HCT116 (cell line): ENCODE measurements around the gene ADAD2.

ENCODE experiments used
- EZH2phosphoT487 ChIP-seq: fragments of 200-600 bp; IDR thresholded peaks from 2 replicates; pipeline ENCODE4 v1.6.1; 2018; ENCODE audit warnings: antibody characterized with exemption, borderline replicate concordance
- POLR2A ChIP-seq: IDR thresholded peaks from 2 replicates; pipeline ENCODE4 v1.7.0; 2011; ENCODE audit warnings: borderline replicate concordance; ENCODE audit not compliant: insufficient read depth, insufficient read length; ENCODE audit errors: extremely low read depth
- TF ChIP-seq, protein P1 (sequence below), 3 experiments: fragments of 200-600 bp in 1 of 3; sonication (generic) in 1 of 3; IDR thresholded peaks in 2 of 3; conservative IDR thresholded peaks in 1 of 3; 2 replicates each; pipeline ENCODE4 v1.5.1; 2012 to 2017; ENCODE audit warnings: low read depth in 2 of 3, low read length in 2 of 3, antibody characterized with exemption in 1 of 3, borderline replicate concordance in 1 of 3, control low read depth in 1 of 3, mild to moderate bottlenecking in 1 of 3, mixed read lengths in 1 of 3, mixed run types in 1 of 3, moderate library complexity in 1 of 3; ENCODE audit not compliant: insufficient read depth in 1 of 3

DNA sequence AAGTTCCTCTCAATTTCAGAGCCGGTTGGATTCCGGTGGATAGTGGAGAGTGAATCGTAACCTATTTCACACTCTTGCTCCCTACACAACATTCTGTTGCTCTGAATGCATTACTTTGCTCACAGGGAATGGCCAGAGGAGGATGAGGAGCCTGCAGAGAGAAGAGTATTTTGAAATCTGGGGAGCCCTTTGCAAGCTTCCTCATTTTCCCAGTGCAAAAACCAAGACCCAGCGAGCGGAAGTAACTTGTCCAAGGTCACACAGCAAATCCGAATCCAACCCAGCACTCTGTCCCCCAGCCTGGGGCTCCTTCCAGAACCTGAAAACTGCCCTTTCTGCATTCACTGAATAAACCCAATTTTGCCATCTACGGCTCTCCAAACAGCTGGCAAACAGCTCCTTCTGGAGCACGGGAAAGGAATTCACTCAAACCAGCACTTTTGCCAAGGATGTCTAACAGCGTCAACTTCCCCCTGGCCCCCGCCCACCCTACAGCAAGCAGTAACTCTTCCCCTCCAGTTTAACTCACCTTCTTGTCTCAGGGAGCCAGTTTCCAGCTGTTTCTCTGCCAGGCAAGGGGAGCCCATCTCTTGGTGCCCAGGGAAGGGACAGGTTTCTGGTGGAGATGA lies 48.3 kb downstream of the ADAD2 start:
- TF ChIP-seq, protein P1, sequence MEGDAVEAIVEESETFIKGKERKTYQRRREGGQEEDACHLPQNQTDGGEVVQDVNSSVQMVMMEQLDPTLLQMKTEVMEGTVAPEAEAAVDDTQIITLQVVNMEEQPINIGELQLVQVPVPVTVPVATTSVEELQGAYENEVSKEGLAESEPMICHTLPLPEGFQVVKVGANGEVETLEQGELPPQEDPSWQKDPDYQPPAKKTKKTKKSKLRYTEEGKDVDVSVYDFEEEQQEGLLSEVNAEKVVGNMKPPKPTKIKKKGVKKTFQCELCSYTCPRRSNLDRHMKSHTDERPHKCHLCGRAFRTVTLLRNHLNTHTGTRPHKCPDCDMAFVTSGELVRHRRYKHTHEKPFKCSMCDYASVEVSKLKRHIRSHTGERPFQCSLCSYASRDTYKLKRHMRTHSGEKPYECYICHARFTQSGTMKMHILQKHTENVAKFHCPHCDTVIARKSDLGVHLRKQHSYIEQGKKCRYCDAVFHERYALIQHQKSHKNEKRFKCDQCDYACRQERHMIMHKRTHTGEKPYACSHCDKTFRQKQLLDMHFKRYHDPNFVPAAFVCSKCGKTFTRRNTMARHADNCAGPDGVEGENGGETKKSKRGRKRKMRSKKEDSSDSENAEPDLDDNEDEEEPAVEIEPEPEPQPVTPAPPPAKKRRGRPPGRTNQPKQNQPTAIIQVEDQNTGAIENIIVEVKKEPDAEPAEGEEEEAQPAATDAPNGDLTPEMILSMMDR (IDR thresholded peaks at IDR 0.05 in 2 of 3, conservative IDR thresholded peaks at IDR 0.05 in 1 of 3; ENCODE audit: borderline replicate concordance in 1 of 3, insufficient read depth in 1 of 3, low read depth in 2 of 3, low read length in 2 of 3), result no peak
- TF ChIP-seq EZH2phosphoT487 (no peak), POLR2A (no peak)
